GM13977 (cell line): ENCODE data around the gene SEC24D.

ENCODE experiments used
- DNase-seq: peaks from one replicate; pipeline ENCODE4 v3.0.0; 2012; ENCODE audit warnings: low spot score
- CTCF ChIP-seq: IDR thresholded peaks from 2 replicates; pipeline ENCODE4 v1.5.1; 2012; ENCODE audit warnings: mild to moderate bottlenecking, control low read depth; ENCODE audit not compliant: insufficient read depth; ENCODE audit errors: extremely low read depth, missing control alignments
- in situ Hi-C: fragments of 300-500 bp; cut with MboI; formaldehyde crosslinking; loops from one replicate; pipeline ENCODE4 v1.12.0; 2022; ENCODE audit warnings: low sequenced_read_pairs, low pct_unique_long_range_greater_than_20kb, mixed read lengths, inconsistent platforms; ENCODE audit not compliant: unreplicated experiment

SEC24D gene

GRCh38 chr4:118741301-118741855, 94.5 kb downstream of the SEC24D start:
- no peak for DNase-seq
- no peak for TF ChIP-seq CTCF
- in situ Hi-C loops = no loop called here

- DNase-seq = peak; percentile 7
- peak; percentile 38 for TF ChIP-seq CTCF
- in situ Hi-C loops = no loop called here
Measured at GRCh38 chr4:118740869-118741268, 95.1 kb downstream of the SEC24D start.

GRCh38 chr4:118739022-118739713, 96.8 kb downstream of the SEC24D start:
- DNase-seq = no peak
- in situ Hi-C loops = no loop called here

GRCh38 chr4:118738090-118738489, 97.8 kb downstream of the SEC24D start:
- in situ Hi-C loops = no loop called here
- DNase-seq = no peak
- no peak for TF ChIP-seq CTCF

More at GRCh38 chr4:118739022-118739713, 96.8 kb downstream of the SEC24D start:
- no peak for TF ChIP-seq CTCF

- in situ Hi-C loops = no loop called here
- TF ChIP-seq CTCF = no peak
- no peak for DNase-seq
Measured at GRCh38 chr4:118736900-118737299, 99.0 kb downstream of the SEC24D start.

GRCh38 chr4:118734491-118735205, 101.3 kb downstream of the SEC24D start:
- TF ChIP-seq CTCF = no peak
- DNase-seq = no peak
- in situ Hi-C loops = no loop called here
